ENCODE data around the gene QKI.
"Not testable (repeated sequence)": the region's sequence is repeated elsewhere in the genome, so short reads cannot be mapped to it uniquely, and the experiment has no call there.

Gene QKI

DNA sequence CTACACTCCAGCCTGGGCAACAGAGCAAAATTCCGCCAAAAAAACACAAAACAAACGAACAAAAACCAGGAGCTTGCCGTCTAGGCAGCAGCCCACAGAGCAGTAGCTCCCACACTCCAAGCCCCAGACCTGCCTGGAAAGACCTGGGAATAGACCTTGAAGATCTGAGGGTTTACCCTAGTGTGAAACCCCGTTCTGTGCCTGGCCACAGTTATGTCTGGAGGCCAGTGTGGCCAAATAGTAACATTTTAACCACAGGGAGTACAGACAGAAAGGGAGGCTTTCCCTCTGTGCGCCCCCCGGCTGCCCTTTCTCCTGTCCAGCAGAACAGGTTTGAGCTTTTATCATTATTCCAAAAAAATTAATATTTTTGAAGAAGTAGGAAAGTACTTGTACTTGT lies 172.4 kb downstream of the QKI start:
- DNase-seq: no peak

DNA sequence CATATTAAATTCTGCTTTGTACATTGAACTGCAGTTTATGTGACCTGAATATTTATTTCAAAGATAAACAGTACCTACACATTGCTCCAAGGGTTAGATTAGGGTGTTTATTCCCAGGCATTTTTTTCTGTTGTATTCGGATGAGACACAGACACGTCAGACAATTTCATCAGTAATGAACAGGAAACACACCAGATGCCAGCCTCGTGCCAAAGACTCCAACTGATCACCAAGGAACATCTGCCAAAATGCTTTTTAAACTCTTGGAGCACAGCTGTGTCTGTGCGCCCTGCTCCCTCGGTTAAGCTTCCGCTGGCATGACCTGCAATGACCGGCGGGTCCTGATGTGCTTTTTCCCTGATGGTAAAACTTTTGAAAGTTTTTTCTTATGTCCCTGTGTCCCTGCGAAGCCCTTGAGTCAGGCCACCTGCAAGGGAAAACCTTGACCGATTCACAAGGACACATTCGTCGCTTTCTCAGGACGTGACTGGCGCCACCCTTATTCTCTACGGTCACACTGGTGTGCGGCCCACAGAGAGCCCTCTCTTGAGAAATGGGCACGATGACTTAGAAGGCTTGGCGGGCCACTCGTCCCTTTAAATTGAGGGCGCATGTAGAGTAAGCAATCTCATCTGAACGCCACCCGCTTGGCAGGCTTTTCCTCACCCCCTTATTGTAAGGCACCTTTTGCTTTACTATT lies 173.9 kb downstream of the QKI start:
- DNase-seq: no peak

DNA sequence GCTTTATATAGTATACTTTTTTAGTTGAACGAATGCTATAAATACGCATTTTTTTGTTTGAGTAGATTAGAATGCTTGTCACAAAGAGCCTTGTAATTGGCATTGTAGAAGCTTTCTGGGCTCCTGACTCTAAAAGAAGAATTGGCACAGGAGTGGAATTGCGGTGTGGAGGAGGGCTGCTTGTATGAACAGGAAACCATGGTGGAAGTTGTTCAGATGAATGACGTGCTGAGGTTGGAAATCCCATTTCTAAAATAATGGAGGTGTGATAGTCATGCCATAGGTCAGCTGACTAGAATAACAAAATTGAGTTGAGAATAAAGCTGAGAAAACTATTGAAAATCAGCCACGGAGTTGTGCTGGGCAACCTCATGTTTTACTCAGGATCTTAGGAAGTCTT lies 174.9 kb downstream of the QKI start:
- no peak for DNase-seq

DNA sequence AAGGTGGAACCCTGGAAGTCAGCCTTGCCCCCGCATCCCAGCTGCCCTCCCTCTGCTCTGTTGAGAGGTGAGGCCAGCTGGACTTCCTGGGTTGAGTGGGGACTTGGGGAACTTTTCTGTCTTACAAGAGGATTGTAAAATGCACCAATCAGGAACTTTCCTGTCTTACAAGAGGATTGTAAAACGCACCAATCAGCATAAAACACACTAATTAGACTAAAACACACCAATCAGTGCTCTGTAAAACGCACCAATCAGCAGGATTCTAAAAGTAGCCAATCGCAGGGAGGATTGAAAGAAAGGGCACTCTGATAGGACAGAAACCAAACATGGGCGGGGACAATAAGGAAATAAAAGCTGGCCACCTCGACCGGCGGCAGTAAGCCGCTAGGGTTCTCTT lies 175.6 kb downstream of the QKI start:
- DNase-seq: not testable (repeated sequence)

DNA sequence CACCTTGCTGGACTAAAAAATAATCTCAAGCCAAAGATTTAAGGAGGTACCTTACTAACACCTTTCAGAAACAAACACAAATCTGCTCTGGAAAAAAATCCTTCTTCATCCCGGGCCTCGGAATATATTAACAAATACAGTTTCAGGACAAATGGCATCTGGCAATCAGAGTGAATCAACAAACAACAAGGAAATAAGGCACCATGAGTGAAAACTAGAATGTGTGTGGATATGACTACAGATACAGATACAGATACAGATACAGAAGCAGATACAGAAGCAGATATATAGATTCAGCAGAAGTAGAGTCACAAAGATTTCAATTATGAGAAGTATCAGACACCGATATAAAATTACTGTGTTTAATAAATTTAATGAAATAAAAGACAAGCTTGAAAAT lies 178.4 kb downstream of the QKI start:
- no peak for DNase-seq

DNA sequence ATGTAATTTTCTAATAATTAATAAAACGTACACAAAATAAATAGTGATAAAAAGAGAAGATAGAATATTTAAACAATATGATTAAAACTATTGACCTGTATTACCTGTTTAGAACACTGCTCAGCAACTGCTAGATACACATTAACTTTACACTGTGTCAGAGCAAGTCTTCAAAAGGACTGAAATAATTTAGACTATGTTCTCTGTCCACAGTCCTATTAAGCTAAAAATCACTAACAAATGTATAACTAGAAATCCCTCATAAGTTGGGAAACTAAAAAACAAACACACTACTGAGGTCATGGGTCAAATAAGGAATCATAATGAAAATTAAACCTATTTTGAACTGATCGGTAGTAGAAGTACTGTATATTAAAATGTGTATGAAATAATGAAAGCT lies 181.7 kb downstream of the QKI start:
- no peak for DNase-seq

DNA sequence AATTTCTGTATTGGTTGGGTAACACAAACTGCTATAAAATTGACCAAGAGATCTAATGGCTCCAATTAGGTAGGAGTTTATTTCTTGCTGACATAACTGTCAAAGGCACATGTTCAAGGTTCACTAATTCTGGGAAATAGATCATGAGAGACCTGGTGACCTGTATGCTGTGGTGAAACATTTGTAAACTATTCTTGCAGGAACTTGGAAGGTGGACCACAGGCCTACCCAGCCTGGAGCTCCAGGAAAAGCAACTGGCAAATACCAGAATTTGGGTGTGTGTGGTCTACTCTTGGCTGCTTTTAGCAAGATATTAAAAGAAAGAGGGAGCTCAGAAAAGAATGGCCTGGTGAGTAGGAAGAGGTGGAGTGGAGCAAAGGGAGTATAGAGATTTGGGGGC lies 184.6 kb downstream of the QKI start:
- no peak for DNase-seq

DNA sequence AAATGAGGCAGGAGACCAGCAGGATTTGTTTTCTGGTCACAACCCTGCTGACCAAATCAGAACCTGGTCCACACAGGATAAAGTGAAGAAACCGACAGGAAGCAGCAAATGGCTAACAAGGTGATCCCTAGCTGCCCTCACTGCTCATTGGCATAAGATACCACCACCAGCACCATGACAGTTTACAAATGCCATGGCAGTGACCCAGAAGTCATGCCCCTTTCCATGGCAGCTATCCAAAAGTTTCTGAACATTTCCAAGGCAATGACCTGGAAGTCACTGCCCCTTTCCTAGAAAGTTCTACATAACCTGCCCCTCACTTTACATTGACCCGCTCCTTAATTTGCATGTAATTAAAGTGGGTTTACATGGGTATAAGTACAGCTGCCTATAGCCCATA lies 185.2 kb downstream of the QKI start:
- no peak for DNase-seq

DNA sequence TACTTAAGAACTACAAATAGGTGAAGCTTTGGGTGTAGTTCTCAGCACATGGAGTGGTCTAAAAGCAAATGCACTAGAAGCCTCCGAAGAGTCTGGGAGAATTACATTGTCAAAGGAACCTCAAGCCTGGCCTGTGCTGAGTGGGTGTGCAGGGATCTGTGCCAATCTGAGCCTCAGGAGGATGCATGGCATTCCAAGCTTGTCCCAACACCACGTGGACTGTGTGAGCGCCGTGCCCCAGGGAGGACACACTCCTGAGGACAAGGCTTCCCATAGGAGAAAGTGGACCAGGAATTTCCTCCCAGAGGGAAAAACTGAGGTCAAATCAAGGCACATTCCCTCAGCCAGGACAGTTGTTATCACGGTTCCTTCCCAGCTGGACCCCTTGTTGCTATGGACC lies 185.8 kb downstream of the QKI start:
- no peak for DNase-seq

DNA sequence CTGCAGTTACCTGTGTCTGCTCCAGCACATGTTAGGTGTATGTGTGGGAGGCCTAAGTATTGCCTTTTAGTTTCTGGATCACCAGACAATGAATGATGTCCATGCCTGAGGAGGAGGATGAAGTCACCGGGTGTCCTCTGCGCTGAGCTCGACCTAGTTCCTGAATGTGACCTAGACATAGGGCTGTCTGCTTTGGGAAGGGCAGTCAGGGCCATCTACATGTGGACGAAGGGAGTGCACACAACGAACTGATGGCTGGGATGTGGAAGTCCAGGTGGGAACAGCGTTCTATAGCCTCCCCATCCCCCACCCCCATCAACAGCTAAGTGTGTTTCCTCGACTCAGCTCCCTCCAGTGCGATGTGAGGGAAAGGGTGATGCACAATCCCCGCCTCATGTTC lies 186.3 kb downstream of the QKI start:
- DNase-seq: no peak

DNA sequence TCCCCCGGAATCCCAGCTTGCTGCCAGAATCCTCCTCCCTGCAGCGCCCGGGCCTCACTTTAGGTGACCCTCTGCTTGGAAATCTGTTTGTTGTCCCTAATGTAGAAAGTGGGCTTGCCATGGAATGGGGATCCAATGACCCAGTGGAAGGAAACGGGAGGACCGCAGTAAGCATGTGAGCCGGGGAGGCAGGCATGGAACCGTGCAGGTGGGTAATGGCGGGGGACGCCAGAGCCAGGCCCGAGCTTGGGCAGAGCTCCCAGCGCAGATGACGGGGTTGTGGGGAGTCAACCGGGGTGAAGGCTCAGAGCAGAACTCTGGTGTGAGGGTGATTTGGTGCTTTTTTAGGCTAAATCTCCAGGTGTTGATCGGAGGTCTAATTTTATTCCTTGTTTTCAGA lies 188.3 kb downstream of the QKI start:
- no peak for DNase-seq

DNA sequence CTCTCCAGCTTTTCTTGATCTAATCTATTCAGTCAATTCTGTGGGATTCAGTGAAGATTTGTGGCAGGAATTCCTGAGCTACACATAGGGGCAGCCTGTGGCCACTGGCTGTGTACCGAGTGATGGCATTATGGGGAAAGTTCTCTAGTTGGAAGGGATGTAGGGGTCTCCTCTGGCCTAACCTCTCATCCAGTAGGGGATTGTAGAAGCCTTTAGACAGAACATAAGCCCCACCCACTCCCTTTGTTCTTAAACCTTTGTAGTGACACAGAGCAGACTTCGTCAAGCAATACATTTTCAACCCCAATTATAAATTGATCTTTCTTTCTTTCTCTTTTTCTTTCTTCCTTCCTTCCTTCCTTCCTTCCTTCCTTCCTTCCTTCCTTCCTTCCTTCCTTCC lies 188.9 kb downstream of the QKI start:
- no peak for DNase-seq

DNA sequence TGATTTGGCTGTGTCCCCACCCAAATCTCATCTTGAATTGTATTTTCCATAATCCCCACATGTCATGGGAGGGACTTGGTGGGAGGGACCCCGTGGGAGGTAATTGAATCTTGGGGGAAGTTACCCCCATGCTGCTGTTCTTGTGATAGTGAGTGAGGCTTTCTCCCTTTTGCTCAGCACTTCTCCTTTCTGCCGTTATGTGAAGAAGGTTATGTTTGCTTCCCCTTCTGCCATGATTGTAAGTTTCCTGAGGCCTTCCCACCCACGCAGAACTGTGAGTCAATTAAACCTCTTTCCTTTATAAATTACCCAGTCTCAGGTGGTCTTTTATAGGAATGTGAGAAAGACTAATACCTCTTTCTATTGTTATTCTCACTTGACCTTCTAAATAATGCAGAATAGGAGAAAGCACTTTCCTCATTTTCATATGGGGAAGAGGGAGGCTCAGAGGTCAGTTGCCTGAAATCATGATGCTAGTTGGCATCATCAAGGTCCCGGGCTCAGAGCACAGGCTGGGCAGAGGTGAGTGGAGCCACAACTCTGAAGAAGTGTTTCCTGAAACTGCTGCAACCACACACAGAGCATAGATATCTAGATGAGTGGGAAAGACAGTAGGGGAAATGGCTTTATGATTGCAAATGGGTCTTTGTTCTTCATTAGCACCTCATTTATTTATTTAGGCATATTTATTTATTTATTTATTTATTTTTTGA lies 191.0 kb downstream of the QKI start:
- DNase-seq: no peak

DNA sequence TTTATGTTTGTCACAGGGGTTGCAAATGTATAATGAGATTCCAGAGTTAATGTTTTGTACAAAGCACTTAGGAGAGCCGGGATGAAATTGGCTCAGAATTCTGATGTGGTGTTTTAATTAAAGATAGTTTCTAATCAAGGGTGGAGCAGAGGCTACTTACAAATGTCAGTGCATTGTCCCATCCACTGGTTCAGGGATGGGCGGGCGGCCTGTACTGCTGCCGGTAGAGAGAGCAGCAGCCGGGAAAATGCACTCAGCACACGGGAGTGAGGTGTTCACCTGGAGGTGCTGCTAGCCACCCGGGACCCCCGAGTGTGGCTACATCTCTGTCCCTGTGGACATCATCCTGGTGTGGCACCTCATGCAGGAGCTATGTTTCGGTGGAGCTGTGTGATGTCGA lies 193.3 kb downstream of the QKI start:
- no peak for DNase-seq

DNA sequence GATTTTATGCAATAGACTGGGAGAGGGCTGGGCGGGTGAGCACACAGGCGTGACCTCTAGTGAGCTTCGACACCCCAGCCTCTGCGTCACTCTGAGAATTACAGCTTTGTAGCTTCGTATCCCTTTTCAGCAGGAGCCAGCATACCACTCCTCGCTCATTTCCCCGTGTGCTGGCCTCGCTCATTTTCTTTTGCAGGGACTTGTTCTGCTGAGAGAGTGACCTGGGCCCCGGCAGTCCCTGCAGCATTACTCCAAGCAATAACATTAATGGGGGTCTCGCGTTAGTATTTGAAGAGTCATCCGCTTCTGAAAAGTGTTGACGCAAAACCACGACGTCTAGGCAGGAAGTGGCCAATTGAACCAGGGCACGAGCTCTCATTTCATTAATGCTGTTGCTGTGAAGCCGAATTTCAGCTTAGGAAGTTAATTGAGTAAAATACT lies 193.7 kb downstream of the QKI start:
- no peak for DNase-seq

DNA sequence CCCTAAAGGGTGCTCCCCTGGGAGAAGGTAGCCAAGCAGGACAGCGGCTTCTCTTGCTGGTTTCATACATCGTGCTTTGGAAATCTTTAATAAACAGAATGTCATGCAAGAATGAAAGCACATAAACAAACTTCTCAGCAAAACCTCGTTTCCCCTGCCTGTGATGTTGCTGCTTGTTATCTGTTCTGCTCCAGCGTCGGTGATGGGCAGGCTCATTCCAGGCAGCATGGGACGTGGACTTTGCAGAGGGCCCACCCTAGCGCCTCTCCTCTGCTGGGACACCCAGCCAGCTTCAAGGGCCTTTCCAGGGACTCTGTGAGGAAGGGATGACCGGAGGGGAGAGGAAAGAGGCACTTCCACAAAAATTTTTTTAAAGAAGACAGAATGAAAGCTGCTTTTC lies 197.7 kb downstream of the QKI start:
- DNase-seq: no peak

DNA sequence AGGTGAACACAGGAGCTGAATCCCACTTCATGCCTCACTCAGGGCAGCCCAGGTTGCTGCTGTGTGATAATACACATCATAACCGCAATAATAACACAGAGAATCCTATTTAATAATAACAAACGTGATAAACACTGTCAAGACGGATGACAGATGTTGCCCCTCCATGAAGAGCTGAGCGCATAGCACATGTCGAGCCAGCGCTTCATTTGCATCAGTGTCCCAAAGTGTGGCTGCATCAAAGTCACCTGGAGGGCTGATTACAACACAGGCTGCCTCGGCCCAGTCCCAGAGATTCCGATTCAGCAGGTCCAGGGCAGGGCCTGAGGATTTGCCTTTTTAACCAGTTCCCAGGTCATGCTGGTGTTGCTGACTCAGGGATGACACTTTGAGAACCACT lies 198.5 kb downstream of the QKI start:
- DNase-seq: no peak

DNA sequence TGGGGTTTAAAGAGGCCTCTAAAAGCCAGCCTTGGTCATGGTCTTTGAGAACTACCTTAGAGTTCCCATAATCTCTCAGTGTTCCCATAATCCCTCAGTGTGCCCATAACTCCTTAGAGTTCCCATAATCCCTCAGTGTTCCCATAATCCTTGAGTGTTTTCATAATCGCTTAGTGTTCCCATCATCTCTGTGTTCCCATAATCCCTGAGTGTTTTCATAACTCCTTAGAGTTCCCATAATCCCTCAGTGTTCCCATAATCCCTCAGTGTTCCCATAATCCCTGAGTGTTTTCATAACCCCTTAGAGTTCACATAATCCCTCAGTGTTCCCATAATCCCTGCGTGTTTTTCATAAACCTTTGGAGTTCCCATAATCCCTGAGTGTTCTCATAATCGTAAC lies 199.2 kb downstream of the QKI start:
- no peak for DNase-seq

DNA sequence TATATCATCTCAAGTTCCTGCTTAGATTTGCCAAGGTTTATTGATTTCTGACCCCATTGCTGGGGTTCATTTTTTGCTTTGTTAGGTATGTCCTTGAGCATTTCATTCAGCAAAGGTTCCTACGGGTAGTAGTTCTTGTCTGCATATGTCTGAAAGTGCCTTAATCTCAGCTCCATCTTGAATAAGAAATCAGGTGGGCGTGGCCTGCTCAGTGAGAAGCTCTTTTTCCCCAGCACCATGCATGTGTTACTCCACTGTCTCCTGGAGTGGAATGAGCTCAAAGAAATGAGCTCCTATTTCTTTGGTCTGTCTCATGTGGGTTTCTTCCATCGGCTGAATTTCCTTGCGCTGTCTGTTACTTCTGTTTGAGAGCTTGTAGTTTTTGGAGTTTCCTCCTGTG lies 201.9 kb downstream of the QKI start:
- DNase-seq: no peak

DNA sequence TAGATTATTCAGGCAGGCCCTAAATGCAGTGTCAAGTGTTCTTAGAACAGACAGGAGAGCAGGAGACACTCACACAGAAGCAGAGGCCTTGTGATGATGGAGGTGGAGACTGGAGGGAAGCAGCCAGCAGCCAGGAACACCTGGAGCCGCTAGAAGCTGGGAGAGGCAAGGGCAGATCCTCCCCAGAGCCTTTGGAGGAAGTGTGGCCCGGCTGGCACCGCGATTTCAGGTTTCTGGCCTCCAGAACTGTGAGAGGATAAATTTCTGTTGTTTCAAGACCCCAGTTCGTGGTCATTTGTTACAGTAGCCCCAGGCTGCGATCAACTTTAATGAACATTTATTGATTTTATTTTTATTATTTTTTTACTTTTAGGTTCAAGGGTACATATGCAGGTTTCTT lies 203.0 kb downstream of the QKI start:
- no peak for DNase-seq

DNA sequence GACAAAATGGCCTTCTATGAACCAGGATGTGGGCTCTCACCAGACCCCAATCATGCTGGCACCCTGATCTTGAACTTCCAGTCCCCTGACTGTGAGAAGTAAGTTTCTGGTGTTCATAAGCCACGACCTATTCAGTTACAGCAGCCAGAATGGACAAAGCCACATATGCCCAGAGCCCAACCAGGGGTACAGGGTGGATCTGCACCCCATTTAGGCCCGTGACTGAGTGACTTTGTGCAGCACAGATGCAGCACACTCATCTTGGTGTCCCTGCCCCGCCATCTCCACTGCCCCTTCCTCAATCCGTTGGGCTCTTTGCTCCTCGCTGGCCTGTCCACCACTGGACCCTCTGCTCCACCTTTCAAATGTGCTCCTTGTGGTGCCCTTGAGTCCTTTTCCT lies 205.6 kb downstream of the QKI start:
- DNase-seq: no peak

DNA sequence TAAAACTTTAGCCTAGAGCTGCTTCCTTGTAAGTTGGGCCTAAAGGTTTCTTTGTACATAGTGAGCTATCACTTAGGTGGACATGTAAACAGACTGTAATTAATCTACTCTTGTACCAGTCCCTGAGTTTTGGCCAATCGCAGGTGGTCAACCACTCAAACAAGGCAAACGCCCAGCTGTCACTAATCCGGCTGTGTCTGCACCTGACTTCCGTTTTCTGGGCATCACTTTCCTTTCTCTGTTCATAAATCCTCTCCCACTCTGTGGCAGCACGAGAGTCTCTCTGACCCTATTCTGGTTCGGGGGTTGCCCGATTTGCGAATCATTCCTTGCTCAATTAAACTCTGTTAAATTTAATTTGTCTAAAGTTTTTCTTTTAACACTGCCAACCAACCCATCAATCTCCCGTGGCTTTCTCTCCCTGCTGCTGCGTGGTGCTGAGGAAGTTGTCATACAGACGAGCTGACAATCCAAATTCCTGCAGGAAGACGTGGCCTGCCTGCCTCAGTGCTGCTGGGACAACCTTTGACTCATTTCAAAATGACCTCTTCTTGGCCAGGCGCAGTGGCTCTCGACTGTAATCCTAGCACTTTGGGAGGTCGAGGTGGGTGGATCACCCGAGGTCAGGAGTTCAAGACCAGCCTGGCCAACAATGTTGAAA lies 206.3 kb downstream of the QKI start:
- no peak for DNase-seq

DNA sequence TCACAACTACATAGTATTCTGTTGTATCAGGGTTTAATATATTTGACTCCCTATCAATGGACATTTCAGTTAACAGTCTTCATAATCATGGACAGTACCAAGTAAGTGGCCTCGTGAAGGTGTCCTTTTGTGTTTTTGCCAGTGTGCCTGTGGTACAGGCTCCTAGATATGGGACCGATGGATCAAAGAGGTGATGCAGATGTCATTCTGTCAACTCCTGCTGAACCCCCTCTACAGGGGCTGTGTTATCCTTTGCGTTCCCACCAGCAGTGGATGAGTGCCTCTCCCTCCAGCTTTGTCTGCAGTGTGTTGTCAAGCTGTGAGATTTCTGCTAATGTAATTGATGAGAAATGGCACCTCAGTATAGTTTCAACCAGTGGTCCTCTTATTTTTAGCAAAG lies 210.7 kb downstream of the QKI start:
- DNase-seq: no peak

DNA sequence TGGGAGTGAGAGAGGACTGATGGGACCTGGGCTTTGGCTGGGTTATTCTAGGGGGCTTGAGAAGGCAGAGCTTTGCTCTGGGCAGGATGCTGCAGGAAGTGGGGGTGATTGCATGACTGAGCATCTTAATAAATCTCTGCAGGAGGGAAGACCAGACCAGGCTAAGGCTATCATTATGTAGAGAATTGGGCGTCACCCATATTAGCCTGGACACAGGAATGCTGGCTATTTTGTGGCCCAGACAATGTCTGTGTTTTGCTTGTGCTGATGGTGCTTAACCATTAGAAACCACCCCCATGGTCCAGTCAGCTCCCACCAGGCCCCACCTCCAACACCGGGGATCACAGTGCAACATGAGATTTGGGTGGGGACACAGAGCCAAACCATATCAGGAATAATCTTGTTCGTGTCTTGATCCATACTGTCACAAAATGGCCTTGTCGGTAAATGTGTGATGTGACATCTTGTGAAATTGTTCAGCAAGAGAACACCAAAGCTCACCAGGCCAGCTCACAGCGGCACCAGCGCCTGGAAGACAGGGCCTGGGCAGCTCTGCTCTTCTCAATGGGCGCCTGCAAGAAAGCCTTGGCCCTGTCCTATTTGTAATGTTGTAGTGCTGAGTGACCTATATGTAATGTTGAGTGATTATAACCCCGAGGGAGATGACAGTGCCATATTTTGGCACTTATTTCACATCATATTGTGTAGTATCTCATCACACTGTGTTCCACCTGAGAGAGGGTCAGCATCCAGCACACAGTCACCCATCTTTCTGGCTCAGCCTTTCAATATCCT lies 211.8 kb downstream of the QKI start:
- DNase-seq: no peak

Data from GOT3 (cell line).